K562 (cell line): ENCODE measurements around the gene RMC1. TPM values are rescaled to one million over a fixed set of nuclear protein-coding genes. Genes with fewer than 3 reads are reported as not detected.

ENCODE experiments used
- ATAC-seq: fragments of 200-7000 bp; cut with Tn5 transposase; 3 replicates; pipeline ENCODE4 v1.9.1; 2020; ENCODE audit warnings: moderate library complexity
- BruUV-seq: library from RNA; stranded (reverse); fragments of 400-500 nt; replicated peaks from 2 replicates; lab custom pipeline; 2021; lab: Mats Ljungman, UMichigan
- CTCF ChIA-PET: fragments of 300-600 bp; formaldehyde crosslinking; extraction: SDS; loops from one replicate; lab custom pipeline; 2021; ENCODE audit warnings: low intra/inter-chr PET ratio; lab: Yijun Ruan, JAX
- POLR2A ChIA-PET: fragments of 300-600, 350-650 bp; sonication (Branson Sonifier 250); formaldehyde crosslinking; extraction: SDS; loops from one replicate; lab custom pipeline; 2021; ENCODE audit warnings: antibody characterized with exemption, inconsistent platforms; lab: Yijun Ruan, JAX
- DNase-seq, 4 experiments: peaks; one replicate each; pipeline versions ENCODE4 v3.0.0 to v3.0.0-alpha.2; 2011 to 2018; ENCODE audit warnings: low spot score in 3 of 4, mixed read lengths in 3 of 4; ENCODE audit errors: extremely low read depth in 1 of 4
- FAIRE-seq: peaks from 2 replicates; lab custom pipeline; 2011; peaks lifted over from hg19 to GRCh38; lab: Jason Lieb, UNC
- H2AFZ ChIP-seq: 2 replicates; pipeline ENCODE4 v1.6.0; 2011; ENCODE audit warnings: low read depth, low read length, control low read depth, inconsistent platforms
- H3K27ac ChIP-seq: fragments of 200-600 bp; 3 replicates; pipeline ENCODE4 v1.8.0; 2011; ENCODE audit warnings: low read depth, mild to moderate bottlenecking, control low read depth, inconsistent platforms, low read length, moderate library complexity, mixed read lengths; ENCODE audit errors: extremely low read depth
- H3K27me3 ChIP-seq, 2 experiments: fragments of 300-600 bp in 1 of 2; 2 replicates in 1 of 2; 3 replicates in 1 of 2; pipeline versions ENCODE4 v1.6.0 to v1.8.0; 2011; ENCODE audit warnings: inconsistent platforms in 2 of 2, low read length in 2 of 2, mild to moderate bottlenecking in 1 of 2, mixed read lengths in 1 of 2, moderate library complexity in 1 of 2; ENCODE audit not compliant: control insufficient read depth in 2 of 2, insufficient read depth in 2 of 2
- H3K36me3 ChIP-seq: fragments of 300-600 bp; 3 replicates; pipeline ENCODE4 v1.8.0; 2011; ENCODE audit warnings: mild to moderate bottlenecking, low read length, inconsistent platforms; ENCODE audit not compliant: control insufficient read depth, insufficient read depth
- H3K4me1 ChIP-seq, 2 experiments: fragments of 200-600 bp in 1 of 2; replicated peaks in 1 of 2; 2 replicates in 1 of 2; 3 replicates in 1 of 2; pipeline versions ENCODE4 v1.5.1 to v1.8.0; 2011; ENCODE audit warnings: inconsistent platforms in 2 of 2, low read length in 2 of 2, mild to moderate bottlenecking in 1 of 2, mixed read lengths in 1 of 2, moderate library complexity in 1 of 2; ENCODE audit not compliant: control insufficient read depth in 2 of 2, insufficient read depth in 2 of 2
- H3K4me2 ChIP-seq: 2 replicates; pipeline ENCODE4 v1.6.1; 2011; ENCODE audit warnings: low read length, control low read depth, inconsistent platforms, mixed read lengths; ENCODE audit not compliant: insufficient read depth
- H3K4me3 ChIP-seq: fragments of 200-600 bp; sonication (generic), shearing (Covaris generic); 2 replicates; pipeline ENCODE4 v1.5.1; 2016; ENCODE audit warnings: control low read depth, inconsistent platforms
- H3K79me2 ChIP-seq: fragments of 200-600 bp; 3 replicates; pipeline ENCODE4 v1.8.0; 2011; ENCODE audit warnings: low read length, inconsistent platforms; ENCODE audit not compliant: control insufficient read depth, insufficient read depth
- H3K9ac ChIP-seq, 2 experiments: 2 replicates each; pipeline versions ENCODE4 v1.6.0 to v1.6.1; 2011; ENCODE audit warnings: low read depth in 2 of 2, low read length in 2 of 2, control low read depth in 1 of 2, inconsistent platforms in 1 of 2, mild to moderate bottlenecking in 1 of 2, mixed read lengths in 1 of 2; ENCODE audit not compliant: insufficient read depth in 1 of 2
- H3K9me1 ChIP-seq: one replicate; pipeline ENCODE4 v1.6.0; 2011; ENCODE audit warnings: inconsistent platforms, mild to moderate bottlenecking, low read length, moderate library complexity; ENCODE audit not compliant: control insufficient read depth, insufficient read depth
- H3K9me3 ChIP-seq: replicated peaks from 2 replicates; pipeline ENCODE4 v1.5.1; 2011; ENCODE audit warnings: low read depth, low read length, inconsistent platforms; ENCODE audit not compliant: control insufficient read depth, insufficient read depth
- H4K20me1 ChIP-seq: replicated peaks from 2 replicates; pipeline ENCODE4 v1.6.1; 2011; ENCODE audit warnings: low read length, inconsistent platforms, mixed read lengths; ENCODE audit not compliant: control insufficient read depth, insufficient read depth
- ATF3 ChIP-seq, 2 experiments: fragments of 450-650 bp in 1 of 2; sonication (generic) in 1 of 2; formaldehyde crosslinking in 1 of 2; IDR thresholded peaks in 1 of 2; conservative IDR thresholded peaks in 1 of 2; 2 replicates each; pipeline versions ENCODE4 v1.6.1 to v1.8.1; 2016 to 2023; ENCODE audit warnings: mild to moderate bottlenecking in 2 of 2, moderate library complexity in 2 of 2, inconsistent platforms in 1 of 2, missing genetic modification reagents in 1 of 2
- BRD9 ChIP-seq: fragments of 450-650 bp; IDR thresholded peaks from 2 replicates; pipeline ENCODE4 v1.6.1; 2018; ENCODE audit warnings: low read depth; ENCODE audit not compliant: partially characterized antibody
- ETS1 ChIP-seq: conservative IDR thresholded peaks from 2 replicates; pipeline ENCODE4 v1.6.1; 2011; ENCODE audit warnings: low read depth, mild to moderate bottlenecking, low read length; ENCODE audit not compliant: control insufficient read depth
- FOXK2 ChIP-seq, 2 experiments: fragments of 450-650 bp; IDR thresholded peaks in 1 of 2; conservative IDR thresholded peaks in 1 of 2; 2 replicates each; pipeline ENCODE4 v1.6.1; 2016; ENCODE audit warnings: low read depth in 2 of 2, mild to moderate bottlenecking in 1 of 2
- PYGO2 ChIP-seq: fragments of 450-650 bp; IDR thresholded peaks from 2 replicates; pipeline ENCODE4 v1.6.1; 2016; ENCODE audit warnings: mild to moderate bottlenecking, missing genetic modification characterization, moderate library complexity, missing compliant biosample characterization
- ZBTB17 ChIP-seq: fragments of 450-650 bp; formaldehyde crosslinking; IDR thresholded peaks from 2 replicates; pipeline ENCODE4 v1.4.0; 2020; ENCODE audit warnings: mild to moderate bottlenecking
- WGBS: fragments of 100-300 bp; shearing (Covaris generic); methylation state at CpG from one replicate; pipeline ENCODE4 v1.1.6; 2016; ENCODE audit warnings: low coverage, mixed read lengths; ENCODE audit not compliant: insufficient coverage; ENCODE audit errors: missing lambda C conversion rate; 5-methylcytosine and 5-hydroxymethylcytosine counted together
- in situ Hi-C: fragments of 300-500 bp; cut with MboI; formaldehyde crosslinking; loops from 4 replicates; pipeline ENCODE4 v1.15.0; 2018; ENCODE audit warnings: inconsistent platforms, mixed read lengths
- intact Hi-C: fragments of 100-400 bp; cut with micrococcal nuclease; formaldehyde crosslinking; loops from 2 replicates; pipeline ENCODE4 v1.14.2; 2022
- polyA plus RNA-seq, 8 experiments: library from polyadenylated mRNA; depleted of rRNA in 4 of 8; stranded (reverse) in 5 of 8; unstranded in 3 of 8; fragments of >200 nt; fragmentation: Nextera tagmentation in 2 of 8; fragmentation: Illumina TruSeq in 1 of 8; extraction: Ambion mirVana in 2 of 8; extraction: Trizol in 1 of 8; gene quantifications; 2 replicates each; pipeline versions ENCODE4 v1.2.1 to v1.2.3, GENCODE V29; 2011 to 2014; ENCODE audit warnings: inconsistent platforms in 1 of 8, missing spikeins in 1 of 8
- total RNA-seq, 7 experiments: library from RNA; depleted of rRNA in 6 of 7; stranded (reverse); fragments of >200 nt in 6 of 7; fragmentation: Illumina TruSeq in 2 of 7; extraction: Trizol in 2 of 7; gene quantifications; 2 replicates each; pipeline versions ENCODE4 v1.2.1 to v1.2.3, GENCODE V29; 2011 to 2021; ENCODE audit warnings: low replicate concordance in 1 of 7

RMC1 gene
- total and polyA plus RNA-seq, 9 of the 15 experiments (the other 6 are each of a cell fraction or from before 2014, with no cell fraction given), result 7.5 to 42.4 (median 35.5) TPM

- Histone ChIP-seq H3K9me3 (no peaks in the 10 kb centered on the region), H3K36me3 (peaks cover 77% of the 10 kb centered on the region), H3K27ac (no peak overlapping the region), H3K27me3 (no peaks in the 10 kb centered on the region), H3K9me1 (no peaks in the 10 kb centered on the region), H3K4me1 (no peaks in the 10 kb centered on the region), H3K9ac (no peak overlapping the region), H2AFZ (no peak overlapping the region), H3K79me2 (no peaks in the 10 kb centered on the region), H3K4me3 (no peak overlapping the region), H4K20me1 (no peaks in the 10 kb centered on the region), H3K4me2 (no peak overlapping the region)
- in situ Hi-C loops, result no loop called here
- TF ChIP-seq BRD9 (no peak), ATF3 (IDR thresholded peaks at IDR 0.05) (peak; percentile 59), ATF3 (CRISPR knock-in tag; conservative IDR thresholded peaks at IDR 0.05) (no peak), ZBTB17 (no peak), PYGO2 (no peak), ETS1 (no peak), FOXK2 (conservative IDR thresholded peaks at IDR 0.05 in 1 of 2, IDR thresholded peaks at IDR 0.05 in 1 of 2; ENCODE audit: low read depth in 2 of 2) (no peak)
- CTCF ChIA-PET, result no interaction called here
- POLR2A ChIA-PET, result interaction anchor here (0.9 to 1.5 kb wide), 3 partner anchors 8 to 15 kb away, joined by 3 to 4 read pairs (median 3); no protein-coding TSS in a partner anchor
- FAIRE-seq (no peak), DNase-seq (no peak), ATAC-seq (no peak)
- 89% methylated on average over 2 of the region's 2 CpGs for WGBS
- no TSS peak for BruUV-seq
- intact Hi-C loops, result no loop called here
These were observed 60.2 kb downstream of the RMC1 start for GRCh38 chr18:23563377-23564043.
